ENCODE measurements around the gene TCF15.
A peak's percentile ranks its signal among the peaks of the same experiment; 100 is the strongest.

TCF15 gene

GRCh38 chr20:655726-656624 is 45.9 kb upstream of the TCF15 start:
- Histone ChIP-seq H3K36me3 (replicated peaks; ENCODE audit: low read depth, low read length) (peaks cover 2% of the 10 kb centered on the region), H3K9ac (ENCODE audit: low read length) (no peak overlapping the region), H2AFZ (ENCODE audit: low read depth, low read length) (no peak overlapping the region), H3K4me1 (ENCODE audit: low read length) (peaks cover 30% of the 10 kb centered on the region), H3K4me3 (ENCODE audit: low read length) (no peak overlapping the region), H4K20me1 (ENCODE audit: insufficient read depth, low read length) (no peaks in the 10 kb centered on the region), H3K4me2 (ENCODE audit: low read length) (no peak overlapping the region), H3K27me3 (ENCODE audit: low read depth, low read length) (peaks cover 3% of the 10 kb centered on the region; the same call in 1 of the 2 replicates), H3K9me3 (ENCODE audit: insufficient read depth, low read length) (no peaks in the 10 kb centered on the region), H3K27ac (ENCODE audit: low read length) (no peak overlapping the region), H3K79me2 (ENCODE audit: low read length) (peaks cover 22% of the 10 kb centered on the region)
- TF ChIP-seq EZH2phosphoT487 (IDR thresholded peaks at IDR 0.05; ENCODE audit: low read depth) (no peak), CTCF (IDR thresholded peaks at IDR 0.05; ENCODE audit: low read depth, low read length) (no peak)

- H3K27me3 ChIP-seq (ENCODE audit: low read depth, low read length): peaks cover 3% of the 10 kb centered on the region; the same call in 1 of the 2 replicates
- no peak overlapping the region for H3K27ac ChIP-seq (ENCODE audit: low read length)
- TF ChIP-seq EZH2phosphoT487 (IDR thresholded peaks at IDR 0.05; ENCODE audit: low read depth) (no peak), CTCF (IDR thresholded peaks at IDR 0.05; ENCODE audit: low read depth, low read length) (no peak)
- H2AFZ ChIP-seq (ENCODE audit: low read depth, low read length): no peak overlapping the region
- peak overlapping the region; percentile 77; the same call in 1 of the 2 replicates for H3K9ac ChIP-seq (ENCODE audit: low read length)
- H3K4me1 ChIP-seq (ENCODE audit: low read length): peaks cover 23% of the 10 kb centered on the region
- H3K4me3 ChIP-seq (ENCODE audit: low read length): peak overlapping the region; percentile 87
- H3K9me3 ChIP-seq (ENCODE audit: insufficient read depth, low read length): no peaks in the 10 kb centered on the region
- H3K79me2 ChIP-seq (ENCODE audit: low read length): peaks cover 36% of the 10 kb centered on the region
- H3K36me3 ChIP-seq (replicated peaks; ENCODE audit: low read depth, low read length): peaks cover 15% of the 10 kb centered on the region
- H4K20me1 ChIP-seq (ENCODE audit: insufficient read depth, low read length): no peaks in the 10 kb centered on the region
- H3K4me2 ChIP-seq (ENCODE audit: low read length): peak overlapping the region; percentile 95
Measured at GRCh38 chr20:654417-654750, 44.3 kb upstream of the TCF15 start.

GRCh38 chr20:653590-654416 is 43.7 kb upstream of the TCF15 start:
- no peak for TF ChIP-seq EZH2phosphoT487 (IDR thresholded peaks at IDR 0.05; ENCODE audit: low read depth)
- Histone ChIP-seq H3K9ac (ENCODE audit: low read length) (peak overlapping the region; percentile 77), H3K4me1 (ENCODE audit: low read length) (peaks cover 23% of the 10 kb centered on the region), H3K9me3 (ENCODE audit: insufficient read depth, low read length) (no peaks in the 10 kb centered on the region), H3K27me3 (ENCODE audit: low read depth, low read length) (no peaks in the 10 kb centered on the region), H3K36me3 (replicated peaks; ENCODE audit: low read depth, low read length) (peaks cover 19% of the 10 kb centered on the region), H4K20me1 (ENCODE audit: insufficient read depth, low read length) (no peaks in the 10 kb centered on the region), H3K4me2 (ENCODE audit: low read length) (peak overlapping the region; percentile 95), H3K79me2 (ENCODE audit: low read length) (peaks cover 36% of the 10 kb centered on the region), H3K4me3 (ENCODE audit: low read length) (peak overlapping the region; percentile 87), H3K27ac (ENCODE audit: low read length) (peak overlapping the region; percentile 25; the same call in 1 of the 2 replicates), H2AFZ (ENCODE audit: low read depth, low read length) (peak overlapping the region; percentile 14)

GRCh38 chr20:653110-653589 is 43.0 kb upstream of the TCF15 start, which contains the start of gene SRXN1:
Gene SRXN1, minus strand, starts transcription at chr20:653200. Its CDS starts 15 bp downstream, at chr20:653185.
- Histone ChIP-seq H3K9me3 (ENCODE audit: insufficient read depth, low read length) (no peaks in the 10 kb centered on the region), H3K27me3 (ENCODE audit: low read depth, low read length) (no peaks in the 10 kb centered on the region), H2AFZ (ENCODE audit: low read depth, low read length) (peak within 1 kb of the TSS; percentile 14), H3K36me3 (replicated peaks; ENCODE audit: low read depth, low read length) (peaks cover 26% of the 10 kb centered on the region), H3K27ac (ENCODE audit: low read length) (peak within 1 kb of the TSS; percentile 52), H3K4me1 (ENCODE audit: low read length) (peaks cover 23% of the 10 kb centered on the region), H3K4me2 (ENCODE audit: low read length) (peak within 1 kb of the TSS; percentile 95), H4K20me1 (ENCODE audit: insufficient read depth, low read length) (no peaks in the 10 kb centered on the region), H3K4me3 (ENCODE audit: low read length) (peak within 1 kb of the TSS; percentile 87), H3K9ac (ENCODE audit: low read length) (peak within 1 kb of the TSS; percentile 77), H3K79me2 (ENCODE audit: low read length) (peaks cover 36% of the 10 kb centered on the region)
- peak; percentile 88 for TF ChIP-seq CTCF (IDR thresholded peaks at IDR 0.05; ENCODE audit: low read depth, low read length)
- no peak for TF ChIP-seq EZH2phosphoT487 (IDR thresholded peaks at IDR 0.05; ENCODE audit: low read depth)

Measured in OCI-LY3 (cell line).